Testis (tissue), 2 donors: ENCODE results near the gene MIGA2.

Experiments used
- POLR2A ChIP-seq: fragments of 450-650 bp; IDR thresholded peaks from one replicate; pipeline ENCODE4 v1.6.1; 2017; ENCODE audit warnings: antibody characterized with exemption, mild to moderate bottlenecking, moderate library complexity
- TF ChIP-seq, protein P1 (sequence below), 3 experiments: fragments of 450-650 bp in 2 of 3; fragments of 200-600 bp in 1 of 3; sonication (generic) in 1 of 3; IDR thresholded peaks; one replicate each; pipeline ENCODE4 v1.5.1; 2016 to 2019; ENCODE audit warnings: antibody characterized with exemption in 3 of 3, mild to moderate bottlenecking in 2 of 3, moderate library complexity in 1 of 3

DNA sequence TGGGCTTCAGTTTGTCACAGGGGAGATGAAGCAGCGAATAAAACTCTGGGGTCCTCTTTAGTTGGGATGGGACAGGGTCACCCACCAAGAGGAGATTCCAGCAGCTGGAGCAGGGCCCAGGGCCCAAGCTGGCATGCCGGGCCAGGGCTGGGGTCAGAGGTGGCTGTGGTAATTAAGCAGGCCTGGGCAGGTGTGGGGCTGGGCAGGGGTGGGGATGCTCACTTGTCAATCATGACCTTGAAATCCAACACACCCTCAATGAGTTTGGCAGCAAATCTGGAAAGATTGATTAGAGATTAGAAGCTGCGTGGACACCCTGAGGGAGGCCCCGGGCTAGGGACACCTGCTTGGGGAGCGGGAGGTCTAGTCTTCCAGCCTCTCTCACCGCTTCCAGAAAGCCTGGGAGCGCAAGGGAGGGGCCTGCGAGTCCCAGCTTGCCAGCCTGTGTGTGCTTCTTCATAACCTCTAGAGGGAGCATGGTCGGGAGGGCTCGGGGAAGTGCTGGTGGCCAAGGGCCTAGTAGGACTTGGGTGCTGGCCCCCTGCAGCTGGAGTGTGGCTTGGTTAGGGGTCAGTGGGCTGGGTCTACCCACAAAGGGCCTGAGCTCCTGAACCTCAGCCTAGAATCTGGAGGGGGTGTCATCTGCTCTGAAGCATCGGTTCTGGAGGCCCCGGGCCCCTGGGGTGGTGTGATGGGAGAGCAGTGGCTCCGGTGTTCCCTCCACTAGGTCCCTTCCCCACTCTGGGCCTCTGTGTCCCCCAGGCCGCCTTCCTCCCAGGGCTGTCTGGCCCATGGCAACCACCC lies 66.6 kb downstream of the MIGA2 start:
- TF ChIP-seq, protein P1, sequence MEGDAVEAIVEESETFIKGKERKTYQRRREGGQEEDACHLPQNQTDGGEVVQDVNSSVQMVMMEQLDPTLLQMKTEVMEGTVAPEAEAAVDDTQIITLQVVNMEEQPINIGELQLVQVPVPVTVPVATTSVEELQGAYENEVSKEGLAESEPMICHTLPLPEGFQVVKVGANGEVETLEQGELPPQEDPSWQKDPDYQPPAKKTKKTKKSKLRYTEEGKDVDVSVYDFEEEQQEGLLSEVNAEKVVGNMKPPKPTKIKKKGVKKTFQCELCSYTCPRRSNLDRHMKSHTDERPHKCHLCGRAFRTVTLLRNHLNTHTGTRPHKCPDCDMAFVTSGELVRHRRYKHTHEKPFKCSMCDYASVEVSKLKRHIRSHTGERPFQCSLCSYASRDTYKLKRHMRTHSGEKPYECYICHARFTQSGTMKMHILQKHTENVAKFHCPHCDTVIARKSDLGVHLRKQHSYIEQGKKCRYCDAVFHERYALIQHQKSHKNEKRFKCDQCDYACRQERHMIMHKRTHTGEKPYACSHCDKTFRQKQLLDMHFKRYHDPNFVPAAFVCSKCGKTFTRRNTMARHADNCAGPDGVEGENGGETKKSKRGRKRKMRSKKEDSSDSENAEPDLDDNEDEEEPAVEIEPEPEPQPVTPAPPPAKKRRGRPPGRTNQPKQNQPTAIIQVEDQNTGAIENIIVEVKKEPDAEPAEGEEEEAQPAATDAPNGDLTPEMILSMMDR (IDR thresholded peaks at IDR 0.05) = peak in 2 of 3 experiments; percentile 38 to 41
- TF ChIP-seq POLR2A = no peak
